HL-60 (cell line): ENCODE results near the gene GCK.

ENCODE experiments used
- DNase-seq, 2 experiments: peaks; one replicate each; pipeline ENCODE4 v3.0.0-alpha.2; 2010 to 2020; ENCODE audit warnings: low read depth in 1 of 2, low spot score in 1 of 2
- H3K27ac ChIP-seq: fragments of 250-450 bp; sonication (Bioruptor Pico); replicated peaks from 2 replicates; pipeline ENCODE4 v1.5.1; 2020; ENCODE audit warnings: mild to moderate bottlenecking, moderate library complexity
- H3K27me3 ChIP-seq: fragments of 250-450 bp; sonication (Bioruptor Pico); 2 replicates; pipeline ENCODE4 v1.5.1; 2021; ENCODE audit warnings: mild to moderate bottlenecking, moderate library complexity; ENCODE audit not compliant: insufficient read depth, poor library complexity, severe bottlenecking
- H3K4me3 ChIP-seq: replicated peaks from 2 replicates; pipeline ENCODE4 v1.5.1; 2011; ENCODE audit warnings: mild to moderate bottlenecking, control low read depth, low read length; ENCODE audit not compliant: insufficient read depth
- GABPA ChIP-seq: IDR thresholded peaks from 2 replicates; pipeline ENCODE4 v1.6.1; 2012; ENCODE audit warnings: low read depth
- POLR2AphosphoS5 ChIP-seq: IDR thresholded peaks from 2 replicates; pipeline ENCODE4 v1.6.1; 2012; ENCODE audit warnings: low read depth
- REST ChIP-seq: IDR thresholded peaks from 2 replicates; pipeline ENCODE4 v1.6.1; 2012; ENCODE audit warnings: low read depth; ENCODE audit not compliant: insufficient replicate concordance
- SPI1 ChIP-seq: IDR thresholded peaks from 2 replicates; pipeline ENCODE4 v1.6.1; 2012; ENCODE audit warnings: low read depth, mild to moderate bottlenecking, borderline replicate concordance
- TF ChIP-seq, protein P1 (sequence below): IDR thresholded peaks from one replicate; pipeline ENCODE4 v1.5.1; 2011; ENCODE audit warnings: low read length, control low read depth, inconsistent platforms; ENCODE audit not compliant: insufficient read depth

GCK gene

DNA sequence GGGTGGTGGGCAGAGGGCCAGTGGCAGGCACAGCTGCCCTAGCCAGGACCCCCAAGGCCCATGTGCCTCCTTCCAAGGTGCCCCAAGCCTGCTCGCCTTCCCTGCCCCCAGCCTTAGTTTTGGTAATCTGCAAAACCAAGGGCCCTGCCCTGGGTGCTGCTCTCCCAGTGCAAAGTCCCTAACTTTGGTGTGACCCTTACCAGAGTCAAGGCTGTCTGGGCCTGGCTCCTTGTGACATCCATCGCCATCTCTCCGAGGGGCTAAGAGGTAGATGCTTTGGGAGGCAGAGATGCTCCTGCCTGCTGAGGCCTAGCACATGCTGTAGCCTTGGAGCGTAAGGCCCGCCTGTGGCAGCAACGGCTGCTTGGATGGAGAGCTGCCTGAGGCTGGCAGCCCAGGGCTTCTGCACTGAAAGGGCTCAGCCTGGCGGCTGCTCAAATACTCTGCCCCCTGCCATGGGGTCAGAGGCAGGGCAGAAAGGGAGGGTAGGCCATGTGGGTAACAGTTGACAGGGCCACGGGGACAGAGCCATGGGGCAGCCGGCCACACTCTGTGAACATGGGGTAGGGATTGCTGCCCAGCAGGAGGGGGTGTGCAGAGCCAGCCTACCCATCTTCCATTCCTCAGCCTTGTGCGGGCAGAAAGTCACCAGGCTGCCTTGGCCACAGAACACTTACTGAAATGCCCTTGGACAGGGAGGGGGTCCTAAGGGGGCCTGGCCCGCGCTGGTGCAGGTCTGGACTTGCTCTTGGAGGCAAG, 30.2 kb downstream of the GCK start:
- Histone ChIP-seq H3K27me3 (no peaks in the 10 kb centered on the region), H3K27ac (no peak overlapping the region), H3K4me3 (no peak overlapping the region)
- DNase-seq, result no peak
- no peak for TF ChIP-seq REST
- TF ChIP-seq POLR2AphosphoS5, result no peak
- TF ChIP-seq SPI1, result no peak
- no peak for TF ChIP-seq GABPA
- TF ChIP-seq, protein P1, sequence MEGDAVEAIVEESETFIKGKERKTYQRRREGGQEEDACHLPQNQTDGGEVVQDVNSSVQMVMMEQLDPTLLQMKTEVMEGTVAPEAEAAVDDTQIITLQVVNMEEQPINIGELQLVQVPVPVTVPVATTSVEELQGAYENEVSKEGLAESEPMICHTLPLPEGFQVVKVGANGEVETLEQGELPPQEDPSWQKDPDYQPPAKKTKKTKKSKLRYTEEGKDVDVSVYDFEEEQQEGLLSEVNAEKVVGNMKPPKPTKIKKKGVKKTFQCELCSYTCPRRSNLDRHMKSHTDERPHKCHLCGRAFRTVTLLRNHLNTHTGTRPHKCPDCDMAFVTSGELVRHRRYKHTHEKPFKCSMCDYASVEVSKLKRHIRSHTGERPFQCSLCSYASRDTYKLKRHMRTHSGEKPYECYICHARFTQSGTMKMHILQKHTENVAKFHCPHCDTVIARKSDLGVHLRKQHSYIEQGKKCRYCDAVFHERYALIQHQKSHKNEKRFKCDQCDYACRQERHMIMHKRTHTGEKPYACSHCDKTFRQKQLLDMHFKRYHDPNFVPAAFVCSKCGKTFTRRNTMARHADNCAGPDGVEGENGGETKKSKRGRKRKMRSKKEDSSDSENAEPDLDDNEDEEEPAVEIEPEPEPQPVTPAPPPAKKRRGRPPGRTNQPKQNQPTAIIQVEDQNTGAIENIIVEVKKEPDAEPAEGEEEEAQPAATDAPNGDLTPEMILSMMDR, result no peak

DNA sequence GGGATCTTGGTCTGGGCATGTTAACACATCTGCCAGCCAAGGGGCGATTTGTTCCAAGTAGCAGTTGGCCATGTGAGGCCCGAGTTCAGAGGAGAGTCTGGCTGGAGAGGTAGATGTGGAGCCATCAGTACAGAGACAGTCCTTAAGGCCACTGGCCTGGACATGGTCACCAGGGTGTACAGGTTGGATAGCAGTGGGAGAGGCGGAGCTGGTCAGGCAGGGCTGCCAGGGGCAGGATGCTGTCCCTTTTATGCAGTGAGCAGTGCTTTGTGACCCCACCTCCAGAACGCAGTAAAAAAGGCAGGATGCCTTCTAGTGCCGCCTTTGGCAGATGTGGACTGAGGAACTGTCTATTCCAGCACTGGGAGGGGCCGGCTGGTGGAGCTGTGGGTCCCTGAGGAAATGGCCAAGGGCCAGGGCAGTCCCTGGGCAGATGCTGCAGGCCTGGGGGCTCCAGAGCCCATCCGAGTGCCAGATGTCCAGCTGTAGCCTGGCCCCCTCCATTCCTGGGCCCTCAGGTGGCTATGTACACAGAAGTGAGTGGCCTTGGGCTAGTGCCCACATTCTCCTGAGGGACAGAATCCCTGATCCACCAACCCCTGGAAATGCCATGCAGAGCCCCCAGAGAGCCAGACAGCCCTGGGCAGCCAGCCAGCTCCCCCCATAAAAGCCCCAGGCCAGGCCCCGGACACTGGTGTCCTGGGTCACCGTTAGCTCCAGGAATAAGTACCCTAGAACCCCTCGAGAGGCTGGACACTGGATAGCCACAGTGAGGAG, 31.0 kb downstream of the GCK start:
- no peak for TF ChIP-seq GABPA
- no peak for TF ChIP-seq POLR2AphosphoS5
- TF ChIP-seq, protein P1, result no peak
- no peak for TF ChIP-seq SPI1
- no peak for TF ChIP-seq REST
- DNase-seq, result no peak
- no peak overlapping the region for H3K4me3 ChIP-seq
- H3K27me3 ChIP-seq, result no peaks in the 10 kb centered on the region
- H3K27ac ChIP-seq, result no peak overlapping the region

- TF ChIP-seq SPI1 (no peak), POLR2AphosphoS5 (no peak), GABPA (no peak), REST (no peak)
- H3K4me3 ChIP-seq, result no peak overlapping the region
- H3K27me3 ChIP-seq, result no peaks in the 10 kb centered on the region
- no peak for DNase-seq
- no peak overlapping the region for H3K27ac ChIP-seq
Measured at GRCh38 chr7:44157116-44158080, 31.8 kb downstream of the GCK start.
